OCI-LY1 (cell line): Measurements from ENCODE around the gene ZBTB7C.

ENCODE experiments used
- H2AFZ ChIP-seq: fragments of 200-600 bp; sonication (generic), shearing (Covaris generic); 2 replicates; pipeline ENCODE4 v1.6.0; 2014; ENCODE audit warnings: antibody characterized with exemption, mild to moderate bottlenecking, low read length
- H3F3A ChIP-seq: fragments of 200-600 bp; sonication (generic), shearing (Covaris generic); 2 replicates; pipeline ENCODE4 v1.6.0; 2014; ENCODE audit warnings: mild to moderate bottlenecking, antibody characterized with exemption, low read length, moderate library complexity; ENCODE audit not compliant: insufficient read depth
- H3K27ac ChIP-seq: fragments of 200-600 bp; sonication (generic); 2 replicates; pipeline ENCODE4 v1.5.1; 2014; ENCODE audit warnings: low read length, mixed run types, mild to moderate bottlenecking, low read depth; ENCODE audit not compliant: poor library complexity, severe bottlenecking
- H3K27me3 ChIP-seq: fragments of 200-600 bp; sonication (generic); 2 replicates; pipeline ENCODE4 v1.6.0; 2014; ENCODE audit warnings: antibody characterized with exemption, mild to moderate bottlenecking, low read length, moderate library complexity; ENCODE audit not compliant: insufficient read depth
- H3K36me3 ChIP-seq: fragments of 200-600 bp; sonication (generic); 2 replicates; pipeline ENCODE4 v1.6.1; 2014; ENCODE audit warnings: mild to moderate bottlenecking, antibody characterized with exemption, low read length, moderate library complexity, mixed read lengths; ENCODE audit not compliant: insufficient read depth
- H3K4me1 ChIP-seq: fragments of 200-600 bp; sonication (generic); 2 replicates; pipeline ENCODE4 v1.5.1; 2014; ENCODE audit warnings: mild to moderate bottlenecking, low read length, moderate library complexity; ENCODE audit not compliant: insufficient read depth, severe bottlenecking
- H3K4me2 ChIP-seq: fragments of 200-600 bp; sonication (generic), shearing (Covaris generic); 2 replicates; pipeline ENCODE4 v1.6.1; 2014; ENCODE audit warnings: low read length
- H3K4me3 ChIP-seq: fragments of 200-600 bp; sonication (generic); 2 replicates; pipeline ENCODE4 v1.5.1; 2014; ENCODE audit warnings: low read length, low read depth, mild to moderate bottlenecking, mixed read lengths; ENCODE audit not compliant: poor library complexity, severe bottlenecking
- H3K79me2 ChIP-seq: fragments of 200-600 bp; shearing (Covaris generic); 2 replicates; pipeline ENCODE4 v1.6.1; 2016; ENCODE audit warnings: mixed run types, low read length, mixed read lengths; ENCODE audit not compliant: insufficient read depth
- H3K9ac ChIP-seq: fragments of 200-600 bp; sonication (generic), shearing (Covaris generic); 2 replicates; pipeline ENCODE4 v1.6.1; 2014; ENCODE audit warnings: mild to moderate bottlenecking, low read length, mixed read lengths
- H3K9me2 ChIP-seq: fragments of 200-600 bp; sonication (generic), shearing (Covaris generic); 2 replicates; pipeline ENCODE4 v1.6.1; 2014; ENCODE audit warnings: low read depth, mild to moderate bottlenecking, low read length, mixed read lengths
- H3K9me3 ChIP-seq: fragments of 200-600 bp; shearing (Covaris generic); 2 replicates; pipeline ENCODE4 v1.6.1; 2014; ENCODE audit warnings: low read length, mixed read lengths
- H4K20me1 ChIP-seq: fragments of 200-600 bp; sonication (generic), shearing (Covaris generic); 2 replicates; pipeline ENCODE4 v1.6.0; 2016; ENCODE audit warnings: mild to moderate bottlenecking, low read length; ENCODE audit not compliant: insufficient read depth
- CTCF ChIP-seq: fragments of 200-600 bp; sonication (generic), shearing (Covaris generic); IDR thresholded peaks from 2 replicates; pipeline ENCODE4 v1.5.1; 2017; ENCODE audit warnings: mild to moderate bottlenecking, antibody characterized with exemption, low read length, moderate library complexity, mixed read lengths
- EZH2 ChIP-seq: fragments of 200-600 bp; sonication (generic), shearing (Covaris generic); IDR thresholded peaks from 2 replicates; pipeline ENCODE4 v1.8.0; 2017; ENCODE audit warnings: borderline replicate concordance, mixed run types, mild to moderate bottlenecking, antibody characterized with exemption, low read length, moderate library complexity, mixed read lengths

ZBTB7C gene

GRCh38 chr18:48310999-48311398 is 98.2 kb downstream of the ZBTB7C start:
- Histone ChIP-seq H3K4me1 (no peaks in the 10 kb centered on the region), H3K36me3 (no peaks in the 10 kb centered on the region), H3K4me2 (no peak overlapping the region), H3K27me3 (no peaks in the 10 kb centered on the region; the same call in 1 of the 2 replicates), H3F3A (no peaks in the 10 kb centered on the region), H3K79me2 (no peaks in the 10 kb centered on the region), H3K4me3 (no peak overlapping the region), H3K9ac (no peak overlapping the region), H3K9me3 (no peaks in the 10 kb centered on the region), H2AFZ (no peak overlapping the region), H3K9me2 (no peaks in the 10 kb centered on the region), H3K27ac (no peak overlapping the region), H4K20me1 (no peaks in the 10 kb centered on the region)
- TF ChIP-seq CTCF (no peak), EZH2 (no peak)

GRCh38 chr18:48310353-48310752 is 98.8 kb downstream of the ZBTB7C start:
- Histone ChIP-seq H3K27ac (no peak overlapping the region), H3K4me2 (no peak overlapping the region), H3K4me1 (no peaks in the 10 kb centered on the region), H3F3A (no peaks in the 10 kb centered on the region), H4K20me1 (no peaks in the 10 kb centered on the region), H3K27me3 (no peaks in the 10 kb centered on the region; the same call in 1 of the 2 replicates), H3K9me2 (no peaks in the 10 kb centered on the region), H3K9ac (no peak overlapping the region), H3K36me3 (no peaks in the 10 kb centered on the region), H3K79me2 (no peaks in the 10 kb centered on the region), H3K4me3 (no peak overlapping the region), H2AFZ (no peak overlapping the region), H3K9me3 (no peaks in the 10 kb centered on the region)
- no peak for TF ChIP-seq EZH2
- no peak for TF ChIP-seq CTCF

- TF ChIP-seq EZH2 (no peak), CTCF (no peak)
- Histone ChIP-seq H3K4me3 (no peak overlapping the region), H3K9me2 (no peaks in the 10 kb centered on the region), H3K4me1 (no peaks in the 10 kb centered on the region), H3K27me3 (no peaks in the 10 kb centered on the region; the same call in 1 of the 2 replicates), H3K27ac (no peak overlapping the region), H2AFZ (no peak overlapping the region), H3K4me2 (no peak overlapping the region), H4K20me1 (no peaks in the 10 kb centered on the region), H3F3A (no peaks in the 10 kb centered on the region), H3K9me3 (no peaks in the 10 kb centered on the region), H3K9ac (no peak overlapping the region), H3K79me2 (no peaks in the 10 kb centered on the region), H3K36me3 (no peaks in the 10 kb centered on the region)
These were observed 100.2 kb downstream of the ZBTB7C start for GRCh38 chr18:48308755-48309575.
